GM19328 (cell line): ENCODE results near the gene PIGN.
"Not testable (repeated sequence)": the region's sequence is repeated elsewhere in the genome, so short reads cannot be mapped to it uniquely, and the experiment has no call there.

Source experiments
- ATAC-seq: cut with Tn5 transposase; IDR thresholded peaks from one replicate; pipeline ENCODE4 v1.9.1; 2021; ENCODE audit warnings: mild to moderate bottlenecking, moderate library complexity; ENCODE audit not compliant: unreplicated experiment

PIGN gene

GRCh38 chr18:62183578-62184195, 3.2 kb downstream of the PIGN start:
- ATAC-seq = no peak

GRCh38 chr18:62182220-62182619, 4.6 kb downstream of the PIGN start:
- ATAC-seq = no peak

GRCh38 chr18:62179213-62179612, 7.6 kb downstream of the PIGN start:
- no peak for ATAC-seq

- ATAC-seq = no peak
Measured at GRCh38 chr18:62177271-62177670, 9.6 kb downstream of the PIGN start.

GRCh38 chr18:62175521-62175920, 11.3 kb downstream of the PIGN start:
- no peak for ATAC-seq

- no peak for ATAC-seq
Measured at GRCh38 chr18:62172298-62172697, 14.6 kb downstream of the PIGN start.

- ATAC-seq = no peak
Measured at GRCh38 chr18:62170857-62171256, 16.0 kb downstream of the PIGN start.

- not testable (repeated sequence) for ATAC-seq
Measured at GRCh38 chr18:62166524-62166923, 20.3 kb downstream of the PIGN start.

GRCh38 chr18:62165583-62165982, 21.3 kb downstream of the PIGN start:
- ATAC-seq = no peak

GRCh38 chr18:62164855-62165487, 21.9 kb downstream of the PIGN start:
- ATAC-seq = no peak

- ATAC-seq = no peak
Measured at GRCh38 chr18:62164310-62164709, 22.5 kb downstream of the PIGN start.

- no peak for ATAC-seq
Measured at GRCh38 chr18:62157843-62158242, 29.0 kb downstream of the PIGN start.

- ATAC-seq = no peak
Measured at GRCh38 chr18:62152844-62153243, 34.0 kb downstream of the PIGN start.

- no peak for ATAC-seq
Measured at GRCh38 chr18:62151068-62151771, 35.6 kb downstream of the PIGN start.

- ATAC-seq = no peak
Measured at GRCh38 chr18:62144338-62144737, 42.5 kb downstream of the PIGN start.

GRCh38 chr18:62140259-62140658, 46.6 kb downstream of the PIGN start:
- ATAC-seq = no peak

- no peak for ATAC-seq
Measured at GRCh38 chr18:62138461-62139235, 48.2 kb downstream of the PIGN start.

GRCh38 chr18:62131301-62131909, 55.5 kb downstream of the PIGN start:
- ATAC-seq = no peak

GRCh38 chr18:62128157-62128556, 58.7 kb downstream of the PIGN start:
- no peak for ATAC-seq

GRCh38 chr18:62126737-62127136, 60.1 kb downstream of the PIGN start:
- ATAC-seq = no peak

- ATAC-seq = no peak
Measured at GRCh38 chr18:62125702-62126101, 61.2 kb downstream of the PIGN start.
